NB4 (cell line): ENCODE measurements around the gene CKS1B.

ENCODE experiments used
- CTCF ChIP-seq: IDR thresholded peaks from one replicate; pipeline ENCODE4 v1.5.1; 2012; ENCODE audit warnings: low read depth, low read length
- MAX ChIP-seq: IDR thresholded peaks from 2 replicates; pipeline ENCODE4 v1.6.1; 2011; ENCODE audit warnings: low read depth, low read length
- MYC ChIP-seq: IDR thresholded peaks from 2 replicates; pipeline ENCODE4 v1.6.1; 2011; ENCODE audit warnings: low read depth, low read length
- POLR2A ChIP-seq: IDR thresholded peaks from 2 replicates; pipeline ENCODE4 v1.6.1; 2011; ENCODE audit warnings: mild to moderate bottlenecking; ENCODE audit not compliant: insufficient read length; ENCODE audit errors: extremely low read depth

GRCh38 chr1:154937988-154938386 lies 36.5 kb upstream of the CKS1B start:
- TF ChIP-seq CTCF (no peak), MYC (no peak), POLR2A (no peak), MAX (no peak)
